Colonic mucosa (tissue), 4 donors: Measurements from ENCODE around the gene PSMD12. TPM values are rescaled to one million over a fixed set of nuclear protein-coding genes. Genes with fewer than 3 reads are reported as not detected.
"Not testable (repeated sequence)": the region's sequence is repeated elsewhere in the genome, so short reads cannot be mapped to it uniquely, and the experiment has no call there.

Source experiments
- DNase-seq: peaks from one replicate; pipeline ENCODE4 v3.0.0-alpha.2; 2020
- H3K27ac ChIP-seq: fragments of 200-600 bp; one replicate; pipeline ENCODE4 v1.8.0; 2021
- H3K27me3 ChIP-seq: fragments of 200-600 bp; one replicate; pipeline ENCODE4 v1.8.0; 2021
- H3K36me3 ChIP-seq: fragments of 200-600 bp; one replicate; pipeline ENCODE4 v1.8.0; 2021
- H3K4me1 ChIP-seq: fragments of 200-600 bp; one replicate; pipeline ENCODE4 v1.8.0; 2021; ENCODE audit warnings: mild to moderate bottlenecking
- H3K4me3 ChIP-seq: fragments of 200-600 bp; one replicate; pipeline ENCODE4 v1.8.0; 2021
- H3K9ac ChIP-seq, 2 donors: one replicate each; pipeline ENCODE4 v1.7.0; 2013; ENCODE audit warnings: control low read depth in 2 of 2, low read depth in 2 of 2, low read length in 2 of 2
- H3K9me3 ChIP-seq: fragments of 200-600 bp; one replicate; pipeline ENCODE4 v1.8.0; 2021
- intact Hi-C: fragments of 100-400 bp; cut with DNase I; formaldehyde crosslinking; loops from one replicate; pipeline ENCODE4 v1.14.1; 2022
- total RNA-seq, 2 donors: library from RNA; stranded (reverse); fragmentation: NEBNext Ultra II Directional in 1 of 2; extraction: Animal tissue kit (Norgen Biotek cat#: 25700) in 1 of 2; gene quantifications; one replicate each; pipeline ENCODE4 v1.2.1, GENCODE V29; 2021
- TF ChIP-seq, protein P1 (sequence below): fragments of 200-600 bp; IDR thresholded peaks from one replicate; pipeline ENCODE4 v1.8.0; 2022; ENCODE audit warnings: antibody characterized with exemption, mild to moderate bottlenecking
- donor health status: healthy.
- donor health status: DM: no; HTN: no; CAD: no.
- donor health status: DM: no; HTN: no; CAD: no.

Gene PSMD12
- total RNA-seq, 2 donors from 2014 or later = 39.4 to 51.1 TPM

DNA sequence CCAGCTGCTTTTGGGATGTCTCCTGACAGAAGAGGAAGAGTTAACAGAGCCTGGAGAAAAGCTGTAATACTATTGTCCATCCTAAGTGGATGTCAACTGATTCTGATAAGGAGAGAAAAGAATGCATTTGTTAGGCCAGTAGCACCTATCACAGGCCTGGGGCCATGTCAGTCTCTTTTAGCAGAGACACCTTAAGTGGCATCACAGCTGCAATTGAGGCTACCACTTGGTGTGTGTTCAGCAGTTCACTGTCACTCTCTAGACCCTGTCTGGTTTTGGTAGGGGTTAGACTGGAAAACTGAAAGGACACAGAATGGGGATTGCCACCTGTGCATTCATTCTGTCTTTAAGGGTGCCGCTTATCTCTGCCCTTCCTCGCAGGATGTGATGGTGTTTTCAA lies 42.0 kb downstream of the PSMD12 start:
- TF ChIP-seq, protein P1, sequence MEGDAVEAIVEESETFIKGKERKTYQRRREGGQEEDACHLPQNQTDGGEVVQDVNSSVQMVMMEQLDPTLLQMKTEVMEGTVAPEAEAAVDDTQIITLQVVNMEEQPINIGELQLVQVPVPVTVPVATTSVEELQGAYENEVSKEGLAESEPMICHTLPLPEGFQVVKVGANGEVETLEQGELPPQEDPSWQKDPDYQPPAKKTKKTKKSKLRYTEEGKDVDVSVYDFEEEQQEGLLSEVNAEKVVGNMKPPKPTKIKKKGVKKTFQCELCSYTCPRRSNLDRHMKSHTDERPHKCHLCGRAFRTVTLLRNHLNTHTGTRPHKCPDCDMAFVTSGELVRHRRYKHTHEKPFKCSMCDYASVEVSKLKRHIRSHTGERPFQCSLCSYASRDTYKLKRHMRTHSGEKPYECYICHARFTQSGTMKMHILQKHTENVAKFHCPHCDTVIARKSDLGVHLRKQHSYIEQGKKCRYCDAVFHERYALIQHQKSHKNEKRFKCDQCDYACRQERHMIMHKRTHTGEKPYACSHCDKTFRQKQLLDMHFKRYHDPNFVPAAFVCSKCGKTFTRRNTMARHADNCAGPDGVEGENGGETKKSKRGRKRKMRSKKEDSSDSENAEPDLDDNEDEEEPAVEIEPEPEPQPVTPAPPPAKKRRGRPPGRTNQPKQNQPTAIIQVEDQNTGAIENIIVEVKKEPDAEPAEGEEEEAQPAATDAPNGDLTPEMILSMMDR = no peak
- intact Hi-C loops = no loop called here
- Histone ChIP-seq H3K4me1 (no peaks in the 10 kb centered on the region), H3K27ac (no peak overlapping the region), H3K9me3 (no peaks in the 10 kb centered on the region), H3K36me3 (no peaks in the 10 kb centered on the region), H3K9ac (no peak overlapping the region), H3K27me3 (no peaks in the 10 kb centered on the region), H3K4me3 (no peak overlapping the region)
- no peak for DNase-seq

DNA sequence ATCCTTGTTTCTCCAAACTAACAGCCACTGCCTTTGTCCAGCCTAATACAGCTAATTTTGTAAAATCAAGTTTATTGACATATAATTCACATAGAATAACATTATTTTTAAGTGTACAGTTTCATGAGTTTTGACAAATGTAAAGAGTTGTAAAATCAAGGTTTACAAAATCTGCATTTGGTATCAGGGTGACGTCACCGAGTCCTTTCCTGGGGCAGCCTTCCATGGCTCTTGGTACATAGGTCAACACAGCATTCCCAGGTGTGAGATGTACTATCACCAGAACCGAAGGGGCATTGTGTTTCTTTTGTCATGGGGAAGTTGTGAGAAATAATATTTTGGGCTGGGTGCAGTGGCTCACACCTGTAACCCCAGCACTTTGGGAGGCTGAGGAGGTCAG lies 42.9 kb downstream of the PSMD12 start:
- Histone ChIP-seq H3K27ac (no peak overlapping the region), H3K9ac (no peak overlapping the region), H3K27me3 (no peaks in the 10 kb centered on the region), H3K4me3 (no peak overlapping the region), H3K4me1 (no peaks in the 10 kb centered on the region), H3K36me3 (no peaks in the 10 kb centered on the region), H3K9me3 (no peaks in the 10 kb centered on the region)
- TF ChIP-seq, protein P1 = no peak
- intact Hi-C loops = no loop called here
- no peak for DNase-seq

DNA sequence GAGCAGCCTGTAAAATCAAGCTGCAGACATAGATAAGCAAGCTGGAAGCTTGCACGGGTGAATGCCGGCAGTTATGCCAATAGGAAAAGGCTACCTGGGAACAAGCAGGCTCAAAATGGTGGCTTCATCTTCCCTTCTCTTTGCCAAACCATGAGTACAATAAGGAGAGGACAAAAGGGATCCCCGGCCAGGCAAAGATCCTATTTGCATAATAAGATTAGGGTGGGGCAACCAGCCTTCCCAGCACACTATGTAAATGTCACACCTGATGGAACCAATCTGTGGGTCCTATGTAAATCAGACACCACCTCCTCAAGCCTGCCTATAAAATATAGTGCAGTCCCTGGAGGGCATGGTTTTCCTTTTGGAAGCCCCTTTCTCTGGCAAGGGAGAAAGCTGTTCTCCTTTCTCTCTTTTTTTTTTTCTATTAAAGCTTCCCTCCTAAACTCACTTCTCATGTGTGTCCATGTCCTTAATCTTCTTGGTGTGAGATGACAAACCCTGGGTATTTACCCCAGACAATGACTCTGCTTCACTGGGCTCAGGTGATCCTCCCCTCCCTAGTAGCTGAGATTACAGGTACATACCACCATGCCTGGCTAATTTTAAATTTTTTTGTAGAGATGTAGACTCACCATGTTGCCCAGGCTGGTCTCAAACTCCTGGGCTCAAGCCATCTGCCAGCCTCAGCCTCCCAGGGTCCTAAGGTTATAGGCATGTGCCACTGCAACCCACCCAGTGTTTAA lies 44.2 kb downstream of the PSMD12 start:
- no peaks in the 10 kb centered on the region for H3K27me3 ChIP-seq
- H3K9ac ChIP-seq = no peak overlapping the region
- intact Hi-C loops = no loop called here
- DNase-seq = no peak
- H3K27ac ChIP-seq = no peak overlapping the region
- TF ChIP-seq, protein P1 = no peak
- no peaks in the 10 kb centered on the region for H3K9me3 ChIP-seq
- no peak overlapping the region for H3K4me3 ChIP-seq
- H3K4me1 ChIP-seq = no peaks in the 10 kb centered on the region
- H3K36me3 ChIP-seq = no peaks in the 10 kb centered on the region

DNA sequence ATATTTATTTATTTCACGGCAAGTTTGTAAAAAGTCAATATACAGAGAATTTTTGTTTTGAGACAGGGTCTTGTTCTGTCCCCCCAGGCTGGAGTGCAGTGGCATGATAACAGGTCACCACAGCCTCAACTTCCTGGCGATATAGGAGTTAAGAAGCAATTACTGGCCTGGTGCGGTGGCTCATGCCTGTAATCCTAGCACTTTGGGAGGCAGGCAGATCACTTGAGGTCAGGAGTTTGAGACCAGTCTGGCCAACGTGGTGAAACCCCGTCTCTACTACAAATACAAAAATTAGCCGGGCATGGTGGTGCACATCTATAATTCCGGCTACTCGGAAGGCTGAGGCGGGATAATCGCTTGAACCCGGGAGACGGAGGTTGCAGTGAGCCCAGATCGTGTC lies 44.9 kb downstream of the PSMD12 start:
- intact Hi-C loops, H3K9ac ChIP-seq, H3K4me3 ChIP-seq, H3K27ac ChIP-seq, H3K9me3 ChIP-seq, H3K27me3 ChIP-seq, H3K4me1 ChIP-seq, H3K36me3 ChIP-seq, DNase-seq: not testable (repeated sequence)

DNA sequence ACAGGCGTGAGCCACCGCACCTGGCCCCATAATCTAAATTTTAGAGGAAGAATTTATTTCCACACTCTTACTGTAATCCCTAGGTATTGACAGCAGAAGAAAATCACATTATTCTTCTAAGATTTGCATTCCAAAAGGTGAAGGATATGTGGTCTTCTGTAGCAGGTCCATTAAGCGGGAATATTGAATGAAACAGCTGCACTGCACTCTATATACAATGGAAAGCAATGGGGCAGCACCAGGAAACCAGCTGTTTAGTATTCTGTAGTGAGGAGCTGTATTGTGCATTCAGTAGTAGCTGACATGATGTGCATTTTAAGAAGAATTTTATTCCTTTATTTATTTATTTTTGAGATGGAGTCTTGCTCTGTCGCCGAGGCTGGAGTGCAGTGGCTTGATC lies 49.6 kb downstream of the PSMD12 start:
- Histone ChIP-seq H3K9me3 (no peaks in the 10 kb centered on the region), H3K27me3 (no peaks in the 10 kb centered on the region), H3K27ac (no peak overlapping the region), H3K36me3 (no peaks in the 10 kb centered on the region), H3K4me3 (no peak overlapping the region), H3K4me1 (no peaks in the 10 kb centered on the region), H3K9ac (no peak overlapping the region)
- intact Hi-C loops = no loop called here
- TF ChIP-seq, protein P1 = no peak
- DNase-seq = no peak

DNA sequence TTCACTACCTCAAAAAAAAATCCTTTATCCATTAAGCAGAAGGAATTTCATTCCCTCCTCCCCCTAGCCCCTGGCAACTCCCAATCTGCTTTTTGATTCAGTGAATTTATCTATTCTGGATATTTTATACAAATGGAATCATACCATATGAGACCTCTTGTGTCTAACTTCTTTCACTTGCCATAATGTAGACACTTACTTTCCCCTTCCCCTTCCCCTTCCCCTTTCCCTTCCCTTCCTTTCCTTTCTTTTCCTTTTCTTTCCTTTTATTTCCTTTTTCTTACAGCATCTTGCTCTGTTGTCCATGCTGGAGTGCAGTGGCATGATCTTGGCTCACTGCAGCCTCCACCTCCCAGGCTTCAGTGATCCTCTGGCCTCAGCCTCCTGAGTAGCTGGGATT lies 50.5 kb downstream of the PSMD12 start:
- Histone ChIP-seq H3K27me3 (no peaks in the 10 kb centered on the region), H3K9me3 (no peaks in the 10 kb centered on the region), H3K4me3 (no peak overlapping the region), H3K27ac (no peak overlapping the region), H3K9ac (no peak overlapping the region), H3K36me3 (no peaks in the 10 kb centered on the region), H3K4me1 (no peaks in the 10 kb centered on the region)
- DNase-seq = no peak
- intact Hi-C loops = no loop called here
- TF ChIP-seq, protein P1 = no peak
